ENCODE data around the gene NDUFS2. TPM values are rescaled to one million over a fixed set of nuclear protein-coding genes. Genes with fewer than 3 reads are reported as not detected.

The NDUFS2 gene
- total and polyA plus RNA-seq, 2 donors (not counting 1 experiment from before 2014, with no cell fraction given) = 53.9 to 82.3 TPM

DNA sequence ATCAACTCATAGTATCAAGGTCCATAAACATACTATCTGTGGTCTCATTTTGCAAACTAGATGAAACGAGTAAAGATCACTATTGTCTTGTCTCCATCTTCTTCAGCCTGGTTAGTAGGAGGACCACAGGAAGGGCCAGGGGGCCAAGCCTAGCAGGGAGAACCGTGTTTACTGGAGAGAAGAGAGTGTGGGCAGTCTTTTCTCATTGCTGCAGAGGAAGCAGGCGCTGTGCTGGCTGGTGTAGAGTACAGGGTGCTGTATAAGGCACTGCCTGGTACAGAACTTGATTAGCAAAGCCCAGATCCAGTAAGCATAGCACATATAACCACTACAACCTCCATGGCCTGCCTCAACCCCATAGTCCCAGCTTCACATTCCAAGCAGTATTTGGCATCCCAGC is 14.9 kb upstream of the NDUFS2 start:
- Histone ChIP-seq H3K9ac (ENCODE audit: low read length) (no peak overlapping the region), H3K4me2 (replicated peaks; ENCODE audit: low read depth, low read length, poor library complexity, severe bottlenecking) (peak overlapping the region; percentile 70), H3K79me2 (ENCODE audit: control insufficient read depth, insufficient read depth, low read length) (peaks cover 20% of the 10 kb centered on the region), H3K27ac (ENCODE audit: low read length in 2 of 2) (peak overlapping the region; percentile 86 to 94), H3K4me1 (ENCODE audit: control insufficient read depth in 2 of 2, insufficient read depth in 2 of 2, low read length in 2 of 2) (peaks cover 66 to 82% of the 10 kb centered on the region in 2 donors), H2AFZ (ENCODE audit: insufficient read depth, low read depth, low read length, poor library complexity, severe bottlenecking) (peak overlapping the region; percentile 63), H3K27me3 (replicated peaks in 1 of 4; ENCODE audit: control extremely low read depth in 1 of 4, control insufficient read depth in 3 of 4, insufficient read depth in 4 of 4, low read length in 3 of 4) (no peaks in the 10 kb centered on the region), H3K4me3 (ENCODE audit: control extremely low read depth in 1 of 5, extremely low read depth in 1 of 5, insufficient read depth in 1 of 5, low read depth in 2 of 5, low read length in 4 of 5) (peak overlapping the region in 1 of 5 experiments; percentile 2), H4K20me1 (ENCODE audit: control insufficient read depth, insufficient read depth, low read length, poor library complexity, severe bottlenecking) (no peaks in the 10 kb centered on the region), H3K9me3 (ENCODE audit: control extremely low read depth in 1 of 3, control insufficient read depth in 2 of 3, insufficient read depth in 1 of 3, low read length in 2 of 3) (no peaks in the 10 kb centered on the region), H3K36me3 (replicated peaks in 1 of 2; ENCODE audit: control extremely low read depth in 1 of 2, control insufficient read depth in 1 of 2, extremely low read depth in 1 of 2, insufficient read depth in 2 of 2, low read length in 1 of 2) (no peaks in the 10 kb centered on the region)
- Mint-ChIP-seq H3K9me3 (ENCODE audit: insufficient read depth) (no peaks in the 10 kb centered on the region), H3K27me3 (no peaks in the 10 kb centered on the region), H3K27ac (peak overlapping the region; percentile 93), H3K4me1 (peaks cover 69% of the 10 kb centered on the region), H3K4me3 (peak overlapping the region; percentile 55)
- DNase-seq = no peak
- no peak for ATAC-seq (ENCODE audit: low read depth)
- WGBS (ENCODE audit: insufficient coverage) = 0% methylated on average over 1 of the region's 3 CpGs
- intact Hi-C loops (cut with micrococcal nuclease) = loop anchor here (2.0 to 5.0 kb wide), 2 partner anchors 15 to 35 kb away; partner anchors contain the start of genes NDUFS2 and UFC1
- CTCF ChIA-PET = interaction anchor here (1.2 to 1.7 kb wide), 2 partner anchors 21 to 29 kb away, joined by 3 to 6 read pairs; partner anchors contain the start of gene PPOX
- TF ChIP-seq EZH2 (IDR thresholded peaks at IDR 0.05; ENCODE audit: borderline replicate concordance, insufficient read depth, low read depth, low read length, poor library complexity, severe bottlenecking) = no peak
- TF ChIP-seq, protein P1, sequence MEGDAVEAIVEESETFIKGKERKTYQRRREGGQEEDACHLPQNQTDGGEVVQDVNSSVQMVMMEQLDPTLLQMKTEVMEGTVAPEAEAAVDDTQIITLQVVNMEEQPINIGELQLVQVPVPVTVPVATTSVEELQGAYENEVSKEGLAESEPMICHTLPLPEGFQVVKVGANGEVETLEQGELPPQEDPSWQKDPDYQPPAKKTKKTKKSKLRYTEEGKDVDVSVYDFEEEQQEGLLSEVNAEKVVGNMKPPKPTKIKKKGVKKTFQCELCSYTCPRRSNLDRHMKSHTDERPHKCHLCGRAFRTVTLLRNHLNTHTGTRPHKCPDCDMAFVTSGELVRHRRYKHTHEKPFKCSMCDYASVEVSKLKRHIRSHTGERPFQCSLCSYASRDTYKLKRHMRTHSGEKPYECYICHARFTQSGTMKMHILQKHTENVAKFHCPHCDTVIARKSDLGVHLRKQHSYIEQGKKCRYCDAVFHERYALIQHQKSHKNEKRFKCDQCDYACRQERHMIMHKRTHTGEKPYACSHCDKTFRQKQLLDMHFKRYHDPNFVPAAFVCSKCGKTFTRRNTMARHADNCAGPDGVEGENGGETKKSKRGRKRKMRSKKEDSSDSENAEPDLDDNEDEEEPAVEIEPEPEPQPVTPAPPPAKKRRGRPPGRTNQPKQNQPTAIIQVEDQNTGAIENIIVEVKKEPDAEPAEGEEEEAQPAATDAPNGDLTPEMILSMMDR (IDR thresholded peaks at IDR 0.05) = no peak
- POLR2A ChIA-PET = interaction anchor here (1.2 kb wide), 1 partner anchor 15 kb away, joined by 9 read pairs; no protein-coding TSS in a partner anchor

DNA sequence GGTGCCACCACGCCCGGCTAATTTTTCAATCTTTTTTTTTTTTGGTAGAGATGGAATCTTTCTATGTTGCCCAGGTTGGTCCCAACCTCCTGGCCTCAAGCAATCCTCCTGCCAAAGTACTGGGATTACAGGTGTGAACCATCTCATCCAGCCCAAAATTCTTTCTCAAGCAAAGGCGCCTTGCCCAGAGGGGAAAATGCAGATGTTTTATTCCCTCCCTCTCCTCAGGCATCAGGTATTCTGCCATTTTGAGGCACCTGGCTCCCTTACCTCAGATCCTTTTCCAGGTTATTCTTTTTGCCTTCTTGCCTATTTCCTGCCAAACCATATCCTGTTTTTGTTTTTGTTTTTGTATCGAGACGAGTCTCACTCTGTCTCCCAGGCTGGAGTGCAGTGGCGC is 13.8 kb upstream of the NDUFS2 start:
- TF ChIP-seq EZH2 (IDR thresholded peaks at IDR 0.05; ENCODE audit: borderline replicate concordance, insufficient read depth, low read depth, low read length, poor library complexity, severe bottlenecking) = no peak
- TF ChIP-seq, protein P1 (IDR thresholded peaks at IDR 0.05) = no peak
- Mint-ChIP-seq H3K27me3 (no peaks in the 10 kb centered on the region), H3K9me3 (ENCODE audit: insufficient read depth) (no peaks in the 10 kb centered on the region), H3K4me3 (no peak overlapping the region), H3K27ac (peak overlapping the region; percentile 43), H3K4me1 (peaks cover 73% of the 10 kb centered on the region)
- Histone ChIP-seq H3K27ac (ENCODE audit: low read length in 2 of 2) (peak overlapping the region; percentile 2 to 86), H3K36me3 (replicated peaks in 1 of 2; ENCODE audit: control extremely low read depth in 1 of 2, control insufficient read depth in 1 of 2, extremely low read depth in 1 of 2, insufficient read depth in 2 of 2, low read length in 1 of 2) (no peaks in the 10 kb centered on the region), H3K79me2 (ENCODE audit: control insufficient read depth, insufficient read depth, low read length) (peaks cover 26% of the 10 kb centered on the region), H3K9ac (ENCODE audit: low read length) (no peak overlapping the region), H3K9me3 (ENCODE audit: control extremely low read depth in 1 of 3, control insufficient read depth in 2 of 3, insufficient read depth in 1 of 3, low read length in 2 of 3) (no peaks in the 10 kb centered on the region), H3K4me1 (ENCODE audit: control insufficient read depth in 2 of 2, insufficient read depth in 2 of 2, low read length in 2 of 2) (peaks cover 67 to 82% of the 10 kb centered on the region in 2 donors), H2AFZ (ENCODE audit: insufficient read depth, low read depth, low read length, poor library complexity, severe bottlenecking) (no peak overlapping the region), H3K4me3 (ENCODE audit: control extremely low read depth in 1 of 5, extremely low read depth in 1 of 5, insufficient read depth in 1 of 5, low read depth in 2 of 5, low read length in 4 of 5) (no peak overlapping the region), H3K4me2 (replicated peaks; ENCODE audit: low read depth, low read length, poor library complexity, severe bottlenecking) (peak overlapping the region; percentile 5), H4K20me1 (ENCODE audit: control insufficient read depth, insufficient read depth, low read length, poor library complexity, severe bottlenecking) (no peaks in the 10 kb centered on the region), H3K27me3 (replicated peaks in 1 of 4; ENCODE audit: control extremely low read depth in 1 of 4, control insufficient read depth in 3 of 4, insufficient read depth in 4 of 4, low read length in 3 of 4) (no peaks in the 10 kb centered on the region)
- ATAC-seq (ENCODE audit: low read depth) (no peak), DNase-seq (no peak)
- POLR2A ChIA-PET = interaction anchor here (0.6 to 1.2 kb wide), 2 partner anchors 14 to 24 kb away, joined by 3 to 9 read pairs; no protein-coding TSS in a partner anchor
- CTCF ChIA-PET = interaction anchor here (0.6 to 1.0 kb wide), 5 partner anchors 13 to 101 kb away, joined by 3 to 4 read pairs (median 4); partner anchors contain the start of gene NDUFS2
- intact Hi-C loops (cut with micrococcal nuclease) = loop anchor here (5.0 kb wide), 1 partner anchor 36 kb away; the partner anchor contains the start of gene UFC1
- WGBS (ENCODE audit: insufficient coverage) = no CpG with 5 or more reads among the region's 6 CpGs

Measured in B cell (primary cell).